Kidney (tissue), 14 donors: ENCODE measurements around the gene CAMK4. TPM values are rescaled to one million over a fixed set of nuclear protein-coding genes. Genes with fewer than 3 reads are reported as not detected.

Experiments used
- DNase-seq, 5 donors: peaks; one replicate each; pipeline ENCODE4 v3.0.0-alpha.2; 2013 to 2020
- FAIRE-seq: peaks from 2 replicates; lab custom pipeline; 2012; peaks lifted over from hg19 to GRCh38; lab: Jason Lieb, UNC
- H3K27ac ChIP-seq, 2 donors: one replicate each; pipeline ENCODE4 v1.7.0; 2013; ENCODE audit warnings: low read depth in 2 of 2, low read length in 2 of 2, inconsistent platforms in 1 of 2
- H3K27me3 ChIP-seq: one replicate; pipeline ENCODE4 v1.7.1; 2013; ENCODE audit warnings: low read length, inconsistent platforms; ENCODE audit not compliant: control insufficient read depth, insufficient read depth
- H3K36me3 ChIP-seq, 3 donors: one replicate each; pipeline versions ENCODE4 v1.7.0 to v1.7.1; 2013; ENCODE audit warnings: low read length in 3 of 3, control low read depth in 1 of 3, inconsistent platforms in 1 of 3; ENCODE audit not compliant: insufficient read depth in 3 of 3, control insufficient read depth in 2 of 3
- H3K4me1 ChIP-seq, 3 donors: one replicate each; pipeline versions ENCODE4 v1.7.0 to v1.7.1; 2013; ENCODE audit warnings: low read length in 3 of 3, inconsistent platforms in 1 of 3, low read depth in 1 of 3; ENCODE audit not compliant: control insufficient read depth in 2 of 3, insufficient read depth in 2 of 3
- H3K4me3 ChIP-seq, 3 donors: one replicate each; pipeline versions ENCODE4 v1.7.0 to v1.8.1; 2013; ENCODE audit warnings: low read length in 3 of 3, control low read depth in 1 of 3, inconsistent platforms in 1 of 3
- H3K9ac ChIP-seq, 3 donors: one replicate each; pipeline versions ENCODE4 v1.7.0 to v1.7.1; 2013; ENCODE audit warnings: low read length in 3 of 3, control low read depth in 1 of 3, inconsistent platforms in 1 of 3
- H3K9me3 ChIP-seq, 3 donors: one replicate each; pipeline versions ENCODE4 v1.7.0 to v1.7.1; 2013; ENCODE audit warnings: low read length in 3 of 3, control low read depth in 1 of 3, inconsistent platforms in 1 of 3; ENCODE audit not compliant: control insufficient read depth in 2 of 3, insufficient read depth in 1 of 3
- CTCF ChIP-seq: IDR thresholded peaks from 3 replicates; pipeline ENCODE4 v1.5.1; 2012; ENCODE audit warnings: mild to moderate bottlenecking, moderate library complexity, borderline replicate concordance; ENCODE audit not compliant: insufficient read depth; ENCODE audit errors: extremely low read depth
- intact Hi-C: fragments of 100-400 bp; cut with DNase I; formaldehyde crosslinking; loops from one replicate; pipeline ENCODE4 v1.11.1; 2022
- polyA plus RNA-seq: library from polyadenylated mRNA; stranded (reverse); fragments of 350-450 nt; fragmentation: Illumina TruSeq; extraction: RNeasy Lipid Tissue Mini Kit (QIAGEN cat#74804); gene quantifications from one replicate; pipeline ENCODE4 v1.2.3, GENCODE V29; 2014; ENCODE audit warnings: low read depth, low replicate concordance; ENCODE audit not compliant: insufficient read depth
- total RNA-seq: library from RNA; stranded (reverse); fragmentation: NEBNext Ultra II Directional; extraction: Animal tissue kit (Norgen Biotek cat#: 25700); gene quantifications from one replicate; pipeline ENCODE4 v1.2.1, GENCODE V29; 2021
- donor health status: control.
- donor health status: control.
- donor health status: control.
- donor health status: control.
- donor health status: control.
- donor health status: DM: yes; HTN: yes; CAD: no.
- donor health status: Normal renal cell carcinoma (clear cell type).

The CAMK4 gene
- total and polyA plus RNA-seq, 2 donors from 2014 or later, result 0.37 to 4.7 TPM

GRCh38 chr5:111463311-111463710 lies 239.1 kb downstream of the CAMK4 start:
- TF ChIP-seq CTCF, result no peak
- DNase-seq, result no peak
- Histone ChIP-seq H3K4me1 (no peaks in the 10 kb centered on the region), H3K9ac (no peak overlapping the region), H3K9me3 (no peaks in the 10 kb centered on the region), H3K27ac (no peak overlapping the region), H3K36me3 (no peaks in the 10 kb centered on the region), H3K27me3 (no peaks in the 10 kb centered on the region), H3K4me3 (no peak overlapping the region)
- FAIRE-seq, result no peak
- intact Hi-C loops, result no loop called here

- FAIRE-seq, result no peak
- no peak for DNase-seq
Observed at GRCh38 chr5:111469293-111469896, 245.2 kb downstream of the CAMK4 start.

GRCh38 chr5:111469903-111470302 lies 245.7 kb downstream of the CAMK4 start:
- Histone ChIP-seq H3K36me3 (no peaks in the 10 kb centered on the region), H3K9ac (no peak overlapping the region), H3K27me3 (no peaks in the 10 kb centered on the region), H3K4me3 (no peak overlapping the region), H3K4me1 (no peaks in the 10 kb centered on the region), H3K9me3 (no peaks in the 10 kb centered on the region), H3K27ac (no peak overlapping the region)
- no peak for TF ChIP-seq CTCF
- no peak for FAIRE-seq
- intact Hi-C loops, result no loop called here
- DNase-seq, result no peak

More at GRCh38 chr5:111469293-111469896, 245.2 kb downstream of the CAMK4 start:
- no peaks in the 10 kb centered on the region for H3K27me3 ChIP-seq
- intact Hi-C loops, result no loop called here
- H3K27ac ChIP-seq, result no peak overlapping the region
- no peak for TF ChIP-seq CTCF
- no peaks in the 10 kb centered on the region for H3K4me1 ChIP-seq
- no peaks in the 10 kb centered on the region for H3K36me3 ChIP-seq
- H3K9me3 ChIP-seq, result no peaks in the 10 kb centered on the region
- H3K9ac ChIP-seq, result no peak overlapping the region
- no peak overlapping the region for H3K4me3 ChIP-seq

- Histone ChIP-seq H3K9ac (no peak overlapping the region), H3K4me1 (no peaks in the 10 kb centered on the region), H3K9me3 (no peaks in the 10 kb centered on the region), H3K27me3 (no peaks in the 10 kb centered on the region), H3K4me3 (no peak overlapping the region), H3K27ac (no peak overlapping the region), H3K36me3 (no peaks in the 10 kb centered on the region)
- TF ChIP-seq CTCF, result no peak
- FAIRE-seq (no peak), DNase-seq (no peak)
- intact Hi-C loops, result no loop called here
Observed at GRCh38 chr5:111472096-111472495, 247.9 kb downstream of the CAMK4 start.
